D341Med (cell line): ENCODE measurements around the gene ITPR3.
"Not testable (repeated sequence)": the region's sequence is repeated elsewhere in the genome, so short reads cannot be mapped to it uniquely, and the experiment has no call there.

Experiments used
- DNase-seq: peaks from one replicate; pipeline ENCODE4 v3.0.0; 2012; ENCODE audit warnings: low spot score

The ITPR3 gene

DNA sequence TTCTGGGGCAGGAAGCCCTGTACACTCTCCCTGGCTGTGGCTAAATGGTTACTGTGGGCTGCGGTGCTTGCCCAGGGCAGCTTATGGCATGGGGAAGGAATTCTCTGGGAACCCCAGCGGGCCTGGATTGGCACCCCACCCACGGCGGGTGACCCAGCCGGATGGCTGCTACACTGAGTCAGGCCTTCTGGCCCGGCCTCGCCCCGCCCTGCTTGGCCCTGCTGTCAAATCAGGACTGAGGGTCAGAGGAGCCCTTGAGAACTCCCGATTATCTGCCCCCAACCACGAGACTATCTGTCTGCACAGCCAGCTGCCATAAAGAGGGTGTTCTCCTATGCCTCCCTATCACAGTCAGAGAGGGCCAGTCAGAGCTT is 7.3 kb upstream of the ITPR3 start:
- DNase-seq, result no peak

DNA sequence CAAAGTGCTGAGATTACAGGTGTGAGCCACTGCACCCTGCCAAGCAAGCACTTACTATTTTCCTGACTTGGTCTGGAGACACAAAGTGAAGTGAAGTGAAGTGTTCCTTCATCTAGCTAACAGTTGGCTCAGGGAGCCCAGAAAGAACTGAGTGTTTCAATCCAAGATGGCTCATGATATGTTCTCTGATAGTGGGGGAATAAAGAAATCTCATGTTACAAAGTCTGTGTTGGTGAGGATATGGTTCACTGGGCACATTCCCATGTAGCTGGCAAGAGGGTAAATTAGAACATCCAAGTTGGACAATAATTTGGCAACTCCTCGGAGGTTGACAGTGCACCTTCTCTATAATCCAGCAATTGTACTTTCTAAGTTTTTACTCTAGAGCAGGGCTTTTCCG is 5.0 kb upstream of the ITPR3 start:
- DNase-seq, result no peak

DNA sequence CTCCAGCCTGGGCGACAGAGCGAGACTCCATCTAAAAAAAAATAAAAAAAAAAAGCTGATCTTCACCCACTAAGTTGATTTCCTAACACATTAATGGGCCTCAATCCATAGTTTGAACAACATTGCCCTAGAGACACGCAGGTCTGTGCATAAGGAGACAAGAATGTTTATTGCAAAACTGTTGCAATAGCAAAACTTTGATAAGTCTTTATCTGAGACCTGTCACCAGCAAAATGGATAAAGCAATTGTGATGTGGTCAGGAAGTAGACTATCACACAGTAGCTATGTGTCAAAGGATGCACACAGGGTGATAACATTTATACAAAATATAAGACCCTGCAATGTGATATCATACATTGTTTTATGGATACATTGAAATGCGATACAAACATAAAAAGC is 4.2 kb upstream of the ITPR3 start:
- DNase-seq, result no peak

DNA sequence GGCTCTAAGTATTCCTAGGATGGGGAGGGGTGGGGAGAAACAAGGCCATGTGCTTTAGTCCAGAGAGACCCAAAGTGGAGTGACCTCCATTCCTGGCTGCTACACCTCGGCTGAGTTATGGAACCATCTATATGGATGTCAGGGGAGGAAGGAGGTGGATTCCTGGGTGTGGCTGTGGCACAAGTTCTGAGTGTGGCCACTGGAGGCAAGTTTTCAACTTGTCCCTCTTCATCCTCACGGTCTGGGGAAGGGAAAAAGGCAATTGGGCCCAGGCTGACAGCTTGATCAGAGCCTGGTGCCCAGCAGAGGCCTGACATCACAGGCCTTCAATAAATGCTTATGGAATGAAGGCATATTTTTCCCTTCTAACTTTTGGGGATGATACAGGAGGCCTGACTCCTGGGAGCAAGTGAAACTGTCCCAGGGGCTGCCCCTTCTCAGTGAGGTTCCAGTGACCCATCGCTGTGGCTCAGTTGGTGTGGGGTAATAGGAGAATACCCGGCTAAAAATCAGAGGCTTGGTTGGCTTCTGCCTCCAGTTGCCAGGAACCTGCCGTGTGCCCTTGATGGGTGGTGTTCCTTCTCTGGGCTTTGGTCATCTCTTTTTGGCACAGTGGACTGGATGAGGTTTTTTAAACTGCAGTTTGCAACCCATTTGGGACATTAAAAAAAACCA is 1.8 kb upstream of the ITPR3 start:
- DNase-seq, result no peak

DNA sequence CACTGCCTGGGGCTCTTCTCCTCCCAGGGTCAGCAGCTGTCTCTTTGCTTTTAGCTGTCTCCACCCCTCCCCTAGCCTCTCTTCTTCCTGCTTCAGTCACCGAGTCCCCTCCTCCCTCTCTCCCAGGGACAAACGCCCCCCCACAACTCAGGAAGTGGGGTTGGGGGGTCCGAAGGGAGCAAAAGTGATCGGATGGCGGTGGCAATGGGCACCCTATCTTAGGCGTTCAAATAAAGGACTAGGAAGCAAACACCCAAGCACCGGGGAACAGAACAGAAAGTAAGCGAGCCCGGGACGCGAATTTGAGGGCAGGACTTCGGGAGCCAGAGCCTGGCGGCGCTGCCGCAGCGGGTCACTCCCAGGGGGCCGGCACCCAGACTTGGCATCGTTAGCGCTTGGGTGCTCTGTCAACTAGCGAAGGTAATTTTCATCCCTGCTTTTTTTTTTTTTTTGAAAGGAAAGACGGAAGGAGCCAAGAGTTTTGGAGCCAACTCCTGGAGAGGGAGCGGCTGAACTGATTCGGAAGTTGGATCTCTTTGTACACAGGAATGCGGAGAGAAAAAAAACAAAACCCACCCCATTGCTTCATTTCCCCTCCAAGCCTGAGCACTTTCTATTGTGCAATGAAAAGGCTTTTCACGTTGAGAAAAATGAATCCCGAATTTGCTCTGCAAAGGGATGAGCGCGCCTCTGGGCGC is 815 bp upstream of the ITPR3 start:
- peak; percentile 63 for DNase-seq

DNA sequence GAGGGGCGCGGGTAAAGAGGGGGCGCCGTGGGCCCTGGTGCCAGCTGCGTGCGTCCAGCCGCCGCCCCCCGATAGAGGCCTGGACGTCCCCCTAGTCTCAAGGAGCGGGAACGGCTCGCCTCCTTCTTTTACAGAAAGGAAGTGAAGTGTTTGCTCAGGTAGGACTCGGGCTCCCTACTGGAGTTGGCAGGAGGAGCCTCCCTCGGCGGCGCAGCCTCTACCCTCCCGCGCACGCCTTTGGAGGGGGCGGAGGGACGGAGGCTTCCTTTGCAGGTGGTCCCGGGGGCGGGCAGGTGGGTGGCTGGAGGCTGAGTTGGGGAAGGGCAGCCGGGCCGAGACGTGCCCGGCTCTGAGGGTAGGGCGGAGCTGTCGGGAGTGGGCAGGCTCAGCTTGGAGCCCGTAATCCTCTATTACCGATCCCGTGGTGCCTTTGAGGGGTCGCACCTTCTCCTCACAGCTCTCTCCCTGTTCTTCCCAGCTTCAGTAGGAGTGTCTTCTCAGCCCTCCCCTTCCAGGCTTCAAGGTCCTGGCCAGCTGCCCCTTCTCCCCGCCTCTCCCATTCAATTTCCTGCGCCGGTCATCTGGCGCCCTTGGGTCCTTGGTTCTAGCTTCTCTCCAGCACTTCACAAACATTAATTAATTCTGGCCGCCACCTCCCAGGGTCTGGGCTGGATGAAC is 728 bp downstream of the ITPR3 start:
- peak; percentile 65 for DNase-seq

DNA sequence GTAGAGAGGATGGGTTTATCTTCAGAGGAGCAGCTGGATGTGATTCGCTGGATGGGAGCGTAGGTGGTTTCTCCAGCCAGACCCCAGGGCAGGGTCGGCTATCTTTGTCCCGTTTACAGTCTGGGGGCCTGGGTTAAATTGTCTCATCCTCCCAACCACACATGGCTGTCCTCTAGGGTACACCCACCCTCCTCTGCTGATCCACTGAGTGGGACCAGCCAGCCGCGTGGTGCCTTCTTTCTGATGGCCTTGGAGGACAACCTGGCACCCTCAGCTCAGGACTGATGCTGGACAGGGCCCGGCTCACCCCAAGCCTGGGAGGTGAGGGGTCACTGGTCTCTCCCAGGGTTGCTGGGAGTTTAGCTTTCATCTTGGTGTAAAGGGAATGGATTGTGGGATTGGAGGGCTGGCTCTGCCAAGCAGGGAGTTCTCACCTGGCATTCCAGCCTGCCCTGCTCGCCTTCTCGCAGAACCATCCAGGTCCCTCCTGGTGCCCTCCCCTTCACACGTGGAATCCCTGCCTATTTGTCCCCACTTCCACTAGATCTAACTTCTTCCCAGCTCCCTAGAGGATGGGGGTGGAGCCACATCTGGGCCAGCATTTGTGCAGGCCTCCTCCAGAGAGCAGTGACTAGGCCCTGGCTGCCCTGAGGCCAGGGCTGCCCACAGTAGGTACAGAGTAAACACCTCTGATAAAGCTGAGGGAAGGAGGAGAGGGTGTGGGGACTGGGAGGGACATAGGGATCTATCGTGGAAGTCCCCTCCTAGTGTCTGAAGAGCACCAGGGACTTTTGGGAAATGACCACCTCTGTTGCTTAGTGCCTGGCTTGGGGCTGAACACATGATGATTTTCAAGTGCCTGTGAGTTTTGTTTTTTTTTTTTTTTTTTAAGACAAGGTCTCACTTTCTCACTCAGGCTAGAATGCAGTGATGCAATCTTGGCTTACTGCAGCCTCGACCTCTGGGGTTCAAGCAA is 1.6 kb downstream of the ITPR3 start:
- DNase-seq, result no peak

DNA sequence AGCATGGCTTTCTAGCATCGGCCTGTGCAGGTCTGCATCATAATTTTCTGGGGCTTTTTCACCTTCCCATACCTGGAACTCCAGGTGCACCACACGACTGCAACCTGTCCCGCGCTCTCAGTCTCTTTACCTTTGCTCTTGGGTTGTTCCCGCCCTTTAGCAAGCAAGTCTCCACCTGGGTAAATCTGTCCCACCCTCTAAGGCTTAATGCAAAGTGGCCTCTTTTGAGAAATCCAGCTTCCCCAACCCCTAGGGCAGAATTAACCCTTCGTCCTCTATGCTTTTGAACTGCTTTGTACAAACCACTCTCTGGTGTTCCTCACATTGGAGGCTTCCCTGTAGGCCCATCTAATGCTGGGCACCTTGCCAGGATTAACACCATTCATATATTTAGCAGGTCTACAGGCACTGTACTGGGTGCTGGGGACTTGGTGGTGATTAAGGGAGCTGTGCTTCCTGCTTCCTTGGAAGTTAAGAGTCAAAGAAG is 2.8 kb downstream of the ITPR3 start:
- no peak for DNase-seq

DNA sequence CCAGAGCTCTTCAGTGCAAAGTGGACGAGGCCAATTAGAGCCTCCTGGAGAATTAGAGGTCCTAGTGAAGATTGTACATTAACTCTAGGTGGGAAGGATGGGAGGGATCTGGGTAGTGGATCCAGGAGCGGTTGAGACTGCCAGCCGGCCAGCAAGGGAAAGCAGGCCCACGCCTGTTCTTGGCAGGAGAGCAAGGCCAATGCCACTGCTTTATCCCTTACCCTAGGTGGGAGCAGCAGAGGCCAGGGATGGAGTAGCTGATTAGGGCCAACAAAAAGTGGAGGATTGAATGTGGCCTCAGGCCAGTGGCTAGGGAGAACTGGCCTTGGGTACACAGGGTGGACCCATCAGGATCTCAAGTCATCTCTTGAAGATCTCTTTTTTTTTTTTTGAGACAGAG is 3.7 kb downstream of the ITPR3 start:
- DNase-seq, result no peak

DNA sequence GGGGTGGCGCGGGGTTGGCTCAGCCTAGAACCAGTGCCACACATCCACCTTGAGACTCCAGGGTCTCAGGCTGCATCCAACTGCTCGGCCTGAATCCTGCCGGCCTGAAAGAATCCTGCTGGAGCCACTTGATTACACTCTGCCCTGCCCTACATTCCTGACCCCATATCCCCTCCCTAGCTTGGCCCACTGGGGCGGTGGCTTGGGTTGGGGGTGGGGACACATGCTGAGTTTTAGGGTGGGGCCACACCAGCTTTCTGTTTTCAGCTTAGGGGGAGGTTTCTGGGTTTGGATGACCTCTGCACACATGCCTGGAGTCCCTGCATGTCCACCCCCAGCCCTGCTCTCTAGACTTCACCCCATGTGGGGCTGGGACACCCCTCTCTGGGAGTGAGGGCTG is 6.8 kb downstream of the ITPR3 start:
- DNase-seq, result no peak

DNA sequence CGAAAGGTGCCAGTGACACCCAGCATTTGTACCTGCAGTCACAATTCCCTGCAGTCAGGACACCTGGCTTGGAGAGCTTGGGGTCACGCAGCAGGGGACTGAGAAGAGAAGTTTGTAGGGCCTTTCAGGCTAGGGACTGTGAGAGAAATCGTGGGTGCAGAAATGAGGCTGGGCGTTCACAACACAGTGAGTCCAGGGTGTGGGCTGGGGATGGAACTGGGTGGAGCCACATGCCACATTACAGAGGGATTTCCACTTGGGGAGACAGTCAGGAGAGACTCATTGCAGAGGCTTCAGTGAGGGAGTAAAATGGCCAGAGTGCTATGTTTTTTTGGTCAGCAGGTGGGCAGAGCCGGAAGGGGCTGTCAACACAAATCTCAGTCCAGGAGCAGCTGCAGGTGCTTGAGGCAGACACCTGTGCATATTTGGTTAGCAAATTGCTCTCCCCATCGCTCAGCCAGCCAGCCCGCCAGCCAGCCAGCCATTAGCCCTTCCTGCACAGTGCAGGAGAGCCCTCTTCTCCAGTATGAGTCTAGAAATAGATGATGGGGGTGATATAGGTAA is 7.4 kb downstream of the ITPR3 start:
- no peak for DNase-seq

DNA sequence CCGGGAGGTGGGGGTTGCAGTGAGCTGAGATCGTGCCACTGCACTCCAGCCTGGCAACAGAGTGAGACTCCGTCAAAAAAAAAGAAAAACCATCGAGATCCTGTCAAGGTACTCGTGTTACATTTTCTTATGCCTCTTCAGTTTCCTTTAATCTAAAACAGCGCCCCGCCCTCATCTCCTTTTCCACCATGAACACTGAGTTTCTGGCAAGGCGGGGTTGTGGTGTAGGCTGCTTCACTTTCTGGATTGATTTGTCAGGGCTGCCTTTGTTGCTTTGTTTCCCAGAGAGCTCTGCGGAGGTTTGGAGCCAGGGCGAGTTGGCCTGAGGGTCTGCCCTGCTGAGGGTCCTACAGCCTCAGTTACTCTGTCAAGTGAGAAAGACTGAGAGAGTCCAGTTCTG is 8.9 kb downstream of the ITPR3 start:
- DNase-seq, result no peak

DNA sequence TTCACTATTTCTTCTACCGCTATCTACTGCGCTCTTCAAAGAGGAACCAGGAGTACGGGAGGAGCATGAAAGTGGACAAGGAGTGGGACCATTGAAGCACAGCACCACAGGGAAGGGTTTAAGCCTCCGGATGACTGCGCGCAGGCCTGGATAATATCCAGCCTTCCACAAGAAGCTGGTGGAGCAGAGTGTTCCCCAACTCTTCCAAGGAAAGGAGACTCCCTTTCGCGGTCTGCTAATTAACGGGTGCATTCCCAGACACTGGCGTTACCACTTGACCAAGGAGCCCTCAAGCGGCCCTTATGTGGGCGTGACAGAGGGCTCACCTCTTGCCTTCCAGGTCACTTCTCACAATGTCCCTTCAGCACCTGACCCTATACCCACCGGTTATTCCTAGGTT is 10.4 kb downstream of the ITPR3 start:
- not testable (repeated sequence) for DNase-seq

DNA sequence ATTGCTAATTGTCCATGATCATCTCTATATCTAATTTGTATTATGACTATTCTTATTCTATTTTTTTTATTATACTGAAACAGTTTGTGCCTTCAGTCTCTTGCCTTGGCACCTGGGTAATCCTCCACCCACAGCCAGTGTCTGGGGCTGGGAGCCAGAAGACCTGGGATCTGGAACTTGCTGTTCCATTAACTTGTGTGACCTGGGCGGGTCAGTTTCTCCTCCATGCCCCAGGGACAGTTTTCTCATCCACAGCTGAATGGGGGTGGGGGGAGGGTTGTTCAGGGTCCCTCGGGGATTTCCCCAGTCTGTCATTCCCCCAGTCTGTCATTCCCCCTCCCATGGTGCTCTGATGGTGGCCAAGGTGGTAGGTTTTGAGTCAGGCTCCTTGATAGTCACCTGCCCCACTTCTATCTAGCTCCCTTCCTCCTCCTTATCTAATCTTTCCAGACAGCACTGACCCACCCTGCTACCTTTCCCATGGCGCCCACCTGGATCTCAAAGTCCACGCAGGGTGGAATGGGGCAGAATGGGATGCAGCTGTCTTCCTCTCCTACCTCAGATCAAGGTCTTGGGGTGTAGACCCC is 10.9 kb downstream of the ITPR3 start:
- DNase-seq, result no peak

DNA sequence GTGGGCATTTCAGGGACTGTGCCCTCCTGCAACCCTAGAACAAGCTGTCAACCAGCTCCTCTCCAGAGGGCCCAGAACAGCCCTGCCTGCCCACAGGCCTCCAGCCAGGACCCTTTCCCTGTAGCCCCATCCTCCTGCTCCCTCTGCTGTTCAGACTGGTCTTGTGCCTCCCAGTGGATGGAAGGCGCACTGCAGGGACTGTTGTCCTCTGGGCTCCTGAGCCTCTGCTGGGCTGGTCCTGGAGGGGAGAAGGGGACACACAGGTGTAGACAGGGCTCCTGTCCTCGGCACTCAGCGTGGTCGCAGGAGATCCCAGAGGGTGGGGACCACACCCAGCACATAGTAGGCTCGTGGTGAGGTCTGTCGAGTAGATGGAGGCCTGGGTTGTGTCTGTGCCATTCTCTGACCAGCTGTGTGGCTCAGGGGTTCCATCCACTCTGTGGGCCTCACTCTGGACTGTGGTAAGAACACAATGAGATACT is 11.5 kb downstream of the ITPR3 start:
- DNase-seq, result peak; percentile 71

DNA sequence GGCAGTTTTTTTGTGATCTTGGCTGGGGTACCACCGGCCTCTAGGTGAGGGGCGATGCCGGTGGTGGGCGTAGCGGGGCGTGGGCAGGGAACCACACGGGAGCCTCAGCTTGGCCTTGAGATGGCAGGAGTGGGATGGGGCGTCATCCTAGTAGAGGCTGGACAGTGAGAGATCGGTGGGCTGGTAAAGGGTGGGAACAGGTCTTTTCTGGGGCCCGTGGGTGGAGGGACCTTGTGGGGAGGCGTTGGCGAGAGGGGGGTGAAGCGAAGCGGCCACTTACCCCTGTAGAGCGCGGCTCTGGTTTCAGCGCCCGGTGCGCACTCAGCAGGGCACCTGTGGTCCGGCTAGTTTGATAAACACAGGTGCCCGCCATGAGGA is 12.0 kb downstream of the ITPR3 start:
- no peak for DNase-seq

DNA sequence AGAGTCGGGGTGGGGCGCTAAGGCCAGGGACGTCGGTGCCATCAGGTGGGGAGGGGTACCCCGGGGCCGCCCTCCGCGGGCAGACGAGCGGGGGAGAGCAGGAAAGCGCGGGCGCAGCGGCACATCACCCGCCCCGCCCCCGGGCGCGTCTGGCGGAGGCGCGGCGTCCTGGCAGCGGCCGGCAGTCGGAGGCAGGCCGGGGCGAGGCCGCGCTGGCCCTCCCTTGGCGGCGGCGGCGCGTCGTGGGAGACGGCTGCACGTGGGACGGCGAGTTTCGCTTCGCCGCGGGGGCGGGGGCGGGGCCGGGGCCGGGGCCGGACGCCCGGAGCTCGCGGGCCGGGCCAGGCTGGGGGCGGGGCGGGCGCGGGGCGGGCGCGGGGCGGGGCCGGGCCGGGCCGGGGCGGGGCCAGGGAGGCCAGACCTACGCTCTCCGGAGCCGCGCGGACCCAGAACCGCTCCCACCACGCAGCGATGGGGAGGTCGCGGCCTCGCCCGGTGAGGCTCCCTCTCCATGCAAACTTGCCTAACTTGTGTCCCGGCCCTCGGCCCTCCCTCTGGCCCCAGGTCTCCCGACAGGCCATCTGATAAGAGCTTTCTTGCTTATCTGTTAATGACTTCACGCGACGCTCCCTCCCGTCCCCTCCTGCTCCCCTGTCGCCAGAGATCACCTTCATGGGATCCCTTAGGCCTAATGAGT is 12.5 kb downstream of the ITPR3 start:
- DNase-seq, result peak; percentile 90

DNA sequence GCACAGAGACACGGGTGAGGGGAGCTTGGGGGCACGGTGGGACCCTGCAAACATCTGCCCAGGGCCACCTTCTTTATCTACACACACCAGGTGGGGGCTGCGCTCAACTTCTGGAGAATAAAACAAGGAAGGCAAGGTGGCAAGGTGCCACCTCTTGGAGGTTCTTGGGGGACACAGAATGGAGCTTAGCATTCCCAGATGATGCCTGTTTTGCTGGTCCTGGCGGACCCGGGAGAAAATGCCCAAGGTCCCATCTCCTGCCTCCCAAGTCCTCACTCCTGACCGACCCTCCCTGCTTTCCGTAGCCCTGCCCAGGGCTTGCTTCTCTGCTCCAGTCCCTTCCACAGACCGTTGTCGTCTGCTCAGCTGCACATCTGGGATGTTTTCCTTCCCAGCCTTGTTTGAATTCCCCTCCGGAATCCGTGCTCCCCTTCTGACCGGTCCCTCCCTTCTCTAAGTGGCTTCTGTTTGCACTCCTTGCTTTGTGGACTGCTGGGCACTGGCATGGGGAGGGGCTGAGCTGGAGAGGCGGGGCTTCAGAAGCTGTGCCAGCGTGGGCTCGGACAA is 13.1 kb downstream of the ITPR3 start:
- no peak for DNase-seq

DNA sequence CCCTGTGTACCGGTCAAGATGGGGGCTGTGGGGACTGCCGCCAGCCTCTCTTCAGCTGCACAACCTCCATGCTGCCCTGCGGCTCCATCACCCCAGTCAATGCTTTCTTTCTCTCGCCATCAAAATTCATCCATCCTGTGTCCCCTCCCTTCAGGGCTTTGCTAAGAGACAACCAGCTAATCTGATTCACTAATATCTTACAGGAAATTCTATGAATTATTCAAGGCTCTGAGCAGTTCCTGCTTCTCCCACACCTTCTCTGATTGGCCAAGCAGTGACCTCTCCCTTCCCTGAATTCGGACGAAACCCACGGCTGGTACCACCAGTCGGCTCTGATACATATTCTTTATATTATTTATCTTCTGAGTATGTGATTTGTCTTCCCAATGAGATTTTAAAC is 13.8 kb downstream of the ITPR3 start:
- no peak for DNase-seq

DNA sequence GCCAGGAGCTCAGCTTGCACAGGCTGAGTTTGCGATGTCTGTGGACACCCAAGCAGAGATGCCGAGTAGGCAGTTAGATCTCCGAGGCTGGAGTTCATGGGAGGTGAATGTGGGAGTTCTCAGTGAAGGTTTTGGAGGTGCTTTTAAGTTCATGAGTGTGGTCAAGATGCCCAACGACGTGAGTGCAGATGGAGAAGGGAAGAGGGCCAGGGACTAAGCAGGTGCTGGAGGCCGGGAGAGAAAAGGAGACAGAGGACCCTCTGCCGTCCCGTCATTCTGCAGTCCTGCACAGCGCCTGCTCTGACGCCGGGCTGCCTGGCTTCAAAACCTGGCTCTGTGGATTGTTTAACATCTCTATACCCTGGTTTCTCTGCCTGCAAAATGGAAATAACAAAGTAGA is 15.5 kb downstream of the ITPR3 start:
- no peak for DNase-seq
